Effector memory CD4-positive, alpha-beta T cell (primary cell): ENCODE data around the gene CIAO2A.

Experiments used
- DNase-seq, 3 donors: peaks; one replicate each; pipeline ENCODE4 v3.0.0-alpha.2; 2020
- H3K27ac ChIP-seq: 2 replicates; pipeline ENCODE4 v1.7.0; 2013; ENCODE audit warnings: mild to moderate bottlenecking, low read length, moderate library complexity; ENCODE audit not compliant: insufficient read depth, poor library complexity, severe bottlenecking
- H3K27me3 ChIP-seq: replicated peaks from 2 replicates; pipeline ENCODE4 v1.7.0; 2013; ENCODE audit warnings: mild to moderate bottlenecking, low read length; ENCODE audit not compliant: insufficient read depth, control insufficient read depth, poor library complexity, severe bottlenecking
- H3K36me3 ChIP-seq: 2 replicates; pipeline ENCODE4 v1.7.0; 2013; ENCODE audit warnings: mild to moderate bottlenecking, low read length, moderate library complexity; ENCODE audit not compliant: control insufficient read depth, insufficient read depth
- H3K4me1 ChIP-seq: 2 replicates; pipeline ENCODE4 v1.7.0; 2013; ENCODE audit warnings: low read length, mild to moderate bottlenecking; ENCODE audit not compliant: control insufficient read depth, insufficient read depth, poor library complexity, severe bottlenecking
- H3K4me3 ChIP-seq: 2 replicates; pipeline ENCODE4 v1.7.0; 2013; ENCODE audit warnings: low read length, low read depth, mild to moderate bottlenecking; ENCODE audit not compliant: insufficient read depth, poor library complexity, severe bottlenecking
- H3K9me3 ChIP-seq: 2 replicates; pipeline ENCODE4 v1.7.0; 2013; ENCODE audit warnings: mild to moderate bottlenecking, low read length, moderate library complexity; ENCODE audit not compliant: control insufficient read depth

CIAO2A gene

GRCh38 chr15:64044300-64045100 is 49.1 kb downstream of the CIAO2A start:
- Histone ChIP-seq H3K27me3 (no peaks in the 10 kb centered on the region), H3K4me3 (no peak overlapping the region), H3K9me3 (no peaks in the 10 kb centered on the region), H3K27ac (no peak overlapping the region), H3K36me3 (no peaks in the 10 kb centered on the region), H3K4me1 (peaks cover 6% of the 10 kb centered on the region)
- DNase-seq: no peak

- no peaks in the 10 kb centered on the region for H3K36me3 ChIP-seq
- no peak overlapping the region for H3K4me3 ChIP-seq
- DNase-seq: no peak
- H3K27me3 ChIP-seq: no peaks in the 10 kb centered on the region
- H3K4me1 ChIP-seq: no peaks in the 10 kb centered on the region
- no peak overlapping the region for H3K27ac ChIP-seq
- no peaks in the 10 kb centered on the region for H3K9me3 ChIP-seq
Observed at GRCh38 chr15:64038878-64039610, 54.6 kb downstream of the CIAO2A start.

- Histone ChIP-seq H3K4me3 (no peak overlapping the region), H3K27ac (no peak overlapping the region), H3K9me3 (no peaks in the 10 kb centered on the region), H3K36me3 (no peaks in the 10 kb centered on the region), H3K4me1 (no peaks in the 10 kb centered on the region), H3K27me3 (no peaks in the 10 kb centered on the region)
- no peak for DNase-seq
Observed at GRCh38 chr15:64037966-64038365, 55.7 kb downstream of the CIAO2A start.

GRCh38 chr15:64037116-64037515 is 56.5 kb downstream of the CIAO2A start:
- Histone ChIP-seq H3K4me1 (no peaks in the 10 kb centered on the region), H3K4me3 (no peak overlapping the region), H3K36me3 (no peaks in the 10 kb centered on the region), H3K9me3 (no peaks in the 10 kb centered on the region), H3K27ac (no peak overlapping the region), H3K27me3 (no peaks in the 10 kb centered on the region)
- DNase-seq: no peak

- Histone ChIP-seq H3K27ac (no peak overlapping the region), H3K4me3 (no peak overlapping the region), H3K9me3 (no peaks in the 10 kb centered on the region), H3K27me3 (no peaks in the 10 kb centered on the region), H3K36me3 (no peaks in the 10 kb centered on the region), H3K4me1 (no peaks in the 10 kb centered on the region)
- no peak for DNase-seq
Observed at GRCh38 chr15:64035525-64035924, 58.1 kb downstream of the CIAO2A start.

GRCh38 chr15:64034519-64034918 is 59.1 kb downstream of the CIAO2A start:
- Histone ChIP-seq H3K9me3 (no peaks in the 10 kb centered on the region), H3K4me3 (no peak overlapping the region), H3K36me3 (no peaks in the 10 kb centered on the region), H3K27me3 (no peaks in the 10 kb centered on the region), H3K27ac (no peak overlapping the region), H3K4me1 (no peaks in the 10 kb centered on the region)
- no peak for DNase-seq

GRCh38 chr15:64032329-64032728 is 61.3 kb downstream of the CIAO2A start:
- Histone ChIP-seq H3K27ac (no peak overlapping the region), H3K4me1 (no peaks in the 10 kb centered on the region), H3K27me3 (no peaks in the 10 kb centered on the region), H3K4me3 (no peak overlapping the region), H3K9me3 (no peaks in the 10 kb centered on the region), H3K36me3 (no peaks in the 10 kb centered on the region)
- no peak for DNase-seq

DNA sequence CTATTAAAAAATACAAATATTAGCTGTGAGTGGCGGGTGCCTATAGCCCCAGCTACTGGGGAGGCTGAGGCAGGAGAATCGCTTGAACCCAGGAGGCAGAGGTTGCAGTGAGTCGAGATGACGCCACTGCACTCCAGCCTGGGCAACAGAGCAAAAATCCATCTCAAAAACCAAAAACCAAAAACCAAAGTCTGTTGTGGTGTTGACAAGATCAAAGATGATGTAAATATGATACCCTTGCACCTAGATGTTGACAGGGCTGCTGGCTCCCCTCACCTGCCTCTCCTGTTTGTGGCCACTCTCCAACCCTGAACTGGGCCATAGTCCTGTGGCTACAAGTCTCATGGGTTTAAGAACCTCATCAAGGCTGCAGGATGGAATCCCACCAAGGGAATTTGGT is 63.5 kb downstream of the CIAO2A start:
- H3K36me3 ChIP-seq: no peaks in the 10 kb centered on the region
- no peak overlapping the region for H3K27ac ChIP-seq
- DNase-seq: no peak
- no peaks in the 10 kb centered on the region for H3K27me3 ChIP-seq
- H3K9me3 ChIP-seq: no peaks in the 10 kb centered on the region
- H3K4me3 ChIP-seq: no peak overlapping the region
- H3K4me1 ChIP-seq: no peaks in the 10 kb centered on the region

- H3K4me3 ChIP-seq: no peak overlapping the region
- H3K27me3 ChIP-seq: no peaks in the 10 kb centered on the region
- H3K36me3 ChIP-seq: no peaks in the 10 kb centered on the region
- DNase-seq: no peak
- no peaks in the 10 kb centered on the region for H3K9me3 ChIP-seq
- H3K27ac ChIP-seq: no peak overlapping the region
- no peaks in the 10 kb centered on the region for H3K4me1 ChIP-seq
Observed at GRCh38 chr15:64029633-64030032, 64.0 kb downstream of the CIAO2A start.

GRCh38 chr15:64029110-64029509 is 64.5 kb downstream of the CIAO2A start:
- Histone ChIP-seq H3K9me3 (no peaks in the 10 kb centered on the region), H3K27ac (no peak overlapping the region), H3K4me3 (no peak overlapping the region), H3K27me3 (no peaks in the 10 kb centered on the region), H3K4me1 (no peaks in the 10 kb centered on the region), H3K36me3 (no peaks in the 10 kb centered on the region)
- DNase-seq: no peak
